Smooth muscle cell (in vitro differentiated cells): ENCODE data around the gene TBC1D14. TPM values are rescaled to one million over a fixed set of nuclear protein-coding genes. Genes with fewer than 3 reads are reported as not detected.

Source experiments
- DNase-seq: peaks from one replicate; lab custom pipeline; 2025; ENCODE audit not compliant: unreplicated experiment; lab: John Stamatoyannopoulos, UW
- H2AFZ ChIP-seq: fragments of 200-600 bp; sonication (generic); 2 replicates; pipeline ENCODE4 v1.6.0; 2016; ENCODE audit warnings: antibody characterized with exemption, low read depth, mild to moderate bottlenecking
- H3F3A ChIP-seq: fragments of 200-600 bp; sonication (generic); 2 replicates; pipeline ENCODE4 v1.6.0; 2017; ENCODE audit warnings: antibody characterized with exemption, low read depth
- H3K27ac ChIP-seq: fragments of 200-600 bp; sonication (generic); 2 replicates; pipeline ENCODE4 v1.5.1; 2016; ENCODE audit warnings: low read depth, mild to moderate bottlenecking
- H3K27me3 ChIP-seq: fragments of 200-600 bp; sonication (generic); 2 replicates; pipeline ENCODE4 v1.6.1; 2016; ENCODE audit warnings: low read depth, mild to moderate bottlenecking
- H3K36me3 ChIP-seq: fragments of 200-600 bp; sonication (generic); 2 replicates; pipeline ENCODE4 v1.5.1; 2016; ENCODE audit warnings: low read depth
- H3K4me1 ChIP-seq: fragments of 200-600 bp; sonication (generic); 2 replicates; pipeline ENCODE4 v1.5.1; 2016; ENCODE audit warnings: low read depth
- H3K4me2 ChIP-seq: fragments of 200-600 bp; sonication (generic); 2 replicates; pipeline ENCODE4 v1.6.0; 2016; ENCODE audit warnings: mild to moderate bottlenecking
- H3K4me3 ChIP-seq: fragments of 200-600 bp; sonication (generic); 2 replicates; pipeline ENCODE4 v1.5.1; 2016; ENCODE audit warnings: mild to moderate bottlenecking
- H3K79me2 ChIP-seq: fragments of 200-600 bp; sonication (generic); 2 replicates; pipeline ENCODE4 v1.6.0; 2016; ENCODE audit warnings: low read depth, mild to moderate bottlenecking
- H3K9ac ChIP-seq: fragments of 200-600 bp; sonication (generic); 2 replicates; pipeline ENCODE4 v1.6.0; 2016; ENCODE audit warnings: low read depth
- H3K9me3 ChIP-seq: fragments of 200-600 bp; sonication (generic); replicated peaks from 2 replicates; pipeline ENCODE4 v1.5.1; 2016; ENCODE audit warnings: low read depth
- H4K20me1 ChIP-seq: fragments of 200-600 bp; sonication (generic); 2 replicates; pipeline ENCODE4 v1.6.0; 2016; ENCODE audit warnings: low read depth
- CTCF ChIP-seq: fragments of 200-600 bp; sonication (generic); IDR thresholded peaks from 2 replicates; pipeline ENCODE4 v1.5.1; 2017; ENCODE audit warnings: borderline replicate concordance, mild to moderate bottlenecking, antibody characterized with exemption; ENCODE audit not compliant: insufficient read depth, poor library complexity, severe bottlenecking
- WGBS: methylation state at CpG from one replicate; pipeline ENCODE4 v1.1.7; 2016; ENCODE audit warnings: low lambda C conversion rate; 5-methylcytosine and 5-hydroxymethylcytosine counted together
- polyA plus RNA-seq: library from polyadenylated mRNA; unstranded; fragments of >200 nt; fragmentation: Nextera tagmentation; extraction: Ambion mirVana; gene quantifications from 2 replicates; pipeline ENCODE4 v1.2.1, GENCODE V29; 2016
- total RNA-seq: library from RNA; depleted of rRNA; stranded (reverse); fragments of >200 nt; gene quantifications from 2 replicates; pipeline ENCODE4 v1.2.3, GENCODE V29; 2014

The TBC1D14 gene
- total and polyA plus RNA-seq, 2 experiments from 2014 or later, result 13.0 to 24.4 TPM

GRCh38 chr4:7073526-7074390 lies 164.1 kb downstream of the TBC1D14 start:
- no peaks in the 10 kb centered on the region for H3K79me2 ChIP-seq
- 79% methylated on average over 18 of the region's 18 CpGs for WGBS
- no peaks in the 10 kb centered on the region for H3K27me3 ChIP-seq
- H2AFZ ChIP-seq, result no peak overlapping the region
- H4K20me1 ChIP-seq, result no peaks in the 10 kb centered on the region
- no peak for DNase-seq
- no peak overlapping the region for H3K9ac ChIP-seq
- no peaks in the 10 kb centered on the region for H3F3A ChIP-seq
- TF ChIP-seq CTCF, result no peak
- no peak overlapping the region for H3K4me3 ChIP-seq
- no peaks in the 10 kb centered on the region for H3K9me3 ChIP-seq
- H3K4me1 ChIP-seq, result peaks cover 6% of the 10 kb centered on the region
- no peak overlapping the region for H3K27ac ChIP-seq
- H3K36me3 ChIP-seq, result no peaks in the 10 kb centered on the region
- no peak overlapping the region for H3K4me2 ChIP-seq

- H3K79me2 ChIP-seq, result no peaks in the 10 kb centered on the region
- H3K4me2 ChIP-seq, result no peak overlapping the region
- H3K9me3 ChIP-seq, result no peaks in the 10 kb centered on the region
- H3K36me3 ChIP-seq, result no peaks in the 10 kb centered on the region
- no peaks in the 10 kb centered on the region for H3F3A ChIP-seq
- DNase-seq, result no peak
- no peaks in the 10 kb centered on the region for H3K27me3 ChIP-seq
- no peaks in the 10 kb centered on the region for H3K4me1 ChIP-seq
- 83% methylated on average over 9 of the region's 9 CpGs for WGBS
- no peak overlapping the region for H2AFZ ChIP-seq
- no peak overlapping the region for H3K27ac ChIP-seq
- no peak overlapping the region for H3K9ac ChIP-seq
- H4K20me1 ChIP-seq, result no peaks in the 10 kb centered on the region
- H3K4me3 ChIP-seq, result no peak overlapping the region
- no peak for TF ChIP-seq CTCF
These were observed 164.8 kb downstream of the TBC1D14 start for GRCh38 chr4:7074426-7074825.

GRCh38 chr4:7075962-7076695 lies 166.5 kb downstream of the TBC1D14 start:
- WGBS, result 80% methylated on average over 21 of the region's 25 CpGs
- Histone ChIP-seq H3K4me1 (no peaks in the 10 kb centered on the region), H3F3A (no peaks in the 10 kb centered on the region), H3K4me2 (no peak overlapping the region), H3K79me2 (no peaks in the 10 kb centered on the region), H4K20me1 (no peaks in the 10 kb centered on the region), H3K9ac (no peak overlapping the region), H3K27ac (no peak overlapping the region), H3K36me3 (no peaks in the 10 kb centered on the region), H3K9me3 (no peaks in the 10 kb centered on the region), H3K27me3 (no peaks in the 10 kb centered on the region), H2AFZ (no peak overlapping the region), H3K4me3 (no peak overlapping the region)
- TF ChIP-seq CTCF, result no peak
- no peak for DNase-seq
